HG02943 (cell line): ENCODE results near the gene HOXB5.

ENCODE experiments used
- ATAC-seq: cut with Tn5 transposase; IDR thresholded peaks from one replicate; pipeline ENCODE4 v1.9.1; 2021; ENCODE audit warnings: mild to moderate bottlenecking, low read depth, moderate library complexity; ENCODE audit not compliant: unreplicated experiment

The HOXB5 gene

DNA sequence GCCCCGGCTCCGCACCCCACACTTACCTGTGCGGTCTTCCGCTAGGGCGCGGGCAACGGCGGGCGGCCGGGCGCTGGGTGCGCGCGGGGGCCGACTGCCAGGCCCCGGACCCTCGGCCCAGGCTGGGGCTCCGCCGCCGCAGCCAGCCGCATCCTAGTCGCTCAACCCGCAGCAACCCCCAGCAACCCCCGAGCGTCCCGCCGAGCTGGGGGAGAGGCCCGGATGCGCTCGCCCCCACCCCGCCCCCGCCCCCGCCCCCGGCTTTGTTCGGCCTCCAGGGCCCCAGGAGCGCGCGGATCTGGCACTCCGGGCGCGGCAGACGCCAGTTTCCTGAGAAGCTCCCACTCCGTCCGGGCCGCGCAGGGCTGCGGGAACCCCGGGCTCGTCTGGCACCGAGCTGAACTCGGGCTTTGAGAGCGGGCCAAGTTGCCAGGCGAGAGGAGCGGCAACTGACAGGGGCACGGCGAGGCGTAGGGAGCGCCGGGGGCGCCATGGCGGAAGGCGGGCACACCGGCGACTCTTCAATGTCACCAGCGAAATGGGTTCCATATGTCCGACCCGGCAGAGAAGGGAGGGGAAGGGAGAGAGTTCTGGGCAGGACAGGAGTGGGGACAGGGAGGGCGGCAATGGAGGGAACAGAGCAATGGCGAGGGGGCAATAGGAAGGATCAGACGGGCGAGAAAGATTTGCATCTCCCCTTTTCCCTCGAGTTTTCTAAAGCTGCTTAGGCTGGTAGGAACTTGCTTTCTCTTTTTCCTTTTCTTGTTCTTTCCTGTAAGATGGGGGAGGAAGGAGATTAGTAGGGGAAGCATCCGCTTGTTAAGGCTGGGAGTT, 29.2 kb downstream of the HOXB5 start:
- ATAC-seq = no peak

DNA sequence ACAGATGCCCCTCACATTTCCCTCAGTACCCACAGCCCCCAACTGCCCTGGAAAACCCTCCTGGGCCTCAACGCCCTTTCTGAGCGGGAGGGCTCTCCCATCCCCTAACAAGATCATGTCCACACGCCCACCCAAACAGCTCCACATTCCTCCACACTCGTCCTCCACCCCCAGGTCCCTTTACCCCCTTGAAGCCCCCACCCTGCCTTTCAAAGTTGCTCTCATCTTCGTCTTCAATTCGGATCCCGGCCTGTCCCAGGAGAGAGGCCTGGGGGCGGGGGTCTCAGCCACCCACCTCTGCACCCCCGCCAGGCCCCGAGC, 29.8 kb downstream of the HOXB5 start:
- ATAC-seq = no peak

DNA sequence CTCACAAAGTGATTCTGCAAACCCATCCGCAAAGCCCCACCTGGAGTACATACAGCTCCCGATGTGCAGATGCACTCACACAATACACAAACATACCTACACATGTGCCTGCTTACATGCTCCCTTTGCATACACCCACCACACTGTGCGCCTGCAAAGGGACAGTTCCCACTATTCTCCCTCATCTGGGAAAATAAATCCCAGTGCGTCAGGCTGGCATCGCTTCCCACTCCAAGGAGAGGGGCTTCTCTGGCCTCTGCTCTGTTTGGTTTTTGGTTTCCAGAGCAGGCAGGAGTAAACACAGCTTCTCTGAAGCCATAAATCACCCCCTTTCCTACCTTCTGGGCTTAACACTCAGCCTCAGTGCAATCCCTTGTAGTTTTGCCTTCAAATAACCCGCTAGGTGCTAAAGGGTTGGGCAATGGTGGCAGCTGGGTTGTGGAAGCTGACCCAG, 30.2 kb downstream of the HOXB5 start:
- ATAC-seq = no peak

DNA sequence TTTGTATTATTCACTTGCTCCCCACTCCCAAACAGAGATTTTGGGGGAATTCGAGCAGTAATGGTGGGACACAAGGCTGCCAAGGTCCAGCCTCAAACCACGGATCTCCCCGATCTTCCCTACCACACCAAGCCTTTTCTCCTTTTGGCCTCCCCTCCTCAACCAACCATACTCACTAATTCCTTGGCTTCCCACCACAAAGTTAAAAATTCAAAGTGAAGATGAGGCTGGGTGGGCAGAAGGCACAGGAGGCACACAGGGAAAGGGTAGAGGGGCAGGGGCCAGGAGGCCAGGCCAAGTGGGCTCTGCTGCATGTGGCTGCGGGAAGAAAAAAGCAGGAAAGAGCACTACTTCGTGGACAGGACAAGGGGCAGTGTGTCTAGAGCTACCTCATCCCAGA, 30.6 kb downstream of the HOXB5 start:
- ATAC-seq = no peak

DNA sequence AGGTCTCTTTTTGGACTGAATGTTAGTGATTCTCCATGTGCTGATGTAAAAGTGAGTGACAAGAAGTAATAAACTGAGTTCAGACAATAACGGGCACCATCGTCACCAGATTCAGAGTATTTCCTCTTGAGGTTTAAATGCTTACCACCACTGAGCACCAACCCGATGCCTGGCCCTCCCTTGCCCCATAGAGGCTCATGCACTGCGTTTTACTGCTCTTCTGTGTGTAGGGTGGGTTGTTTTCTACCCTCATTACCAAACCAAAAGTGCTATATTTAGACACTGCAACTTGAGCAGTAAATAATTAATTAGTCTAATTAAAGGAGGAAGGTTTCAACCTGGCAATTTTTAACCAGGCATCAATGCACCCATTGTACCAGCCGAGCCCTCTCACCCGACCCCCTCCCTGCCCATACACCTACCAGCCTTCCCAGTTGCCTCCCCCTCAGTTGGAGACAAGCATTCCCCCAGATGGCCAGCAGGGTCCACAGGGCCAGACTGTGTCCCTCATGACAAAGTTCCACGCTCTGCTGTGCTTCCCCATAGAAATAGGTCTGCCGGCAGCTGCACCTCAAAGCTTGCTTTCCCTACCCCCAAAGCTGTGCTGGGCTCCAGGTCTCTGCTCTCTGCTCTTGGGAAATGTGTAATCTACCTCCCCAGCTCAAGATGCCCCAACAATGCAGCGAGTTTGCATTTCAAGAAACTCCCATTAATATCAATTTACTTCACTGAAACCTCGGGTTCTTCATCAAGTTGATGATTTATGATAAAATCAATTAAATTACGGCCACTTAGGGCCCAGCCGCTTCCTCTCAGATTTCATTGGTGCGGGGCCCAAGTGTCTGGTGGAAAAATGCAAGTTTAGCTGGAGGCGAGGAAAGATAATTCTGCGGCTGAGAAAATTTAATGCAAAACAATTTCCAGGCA, 31.4 kb downstream of the HOXB5 start:
- ATAC-seq = peak; percentile 77

DNA sequence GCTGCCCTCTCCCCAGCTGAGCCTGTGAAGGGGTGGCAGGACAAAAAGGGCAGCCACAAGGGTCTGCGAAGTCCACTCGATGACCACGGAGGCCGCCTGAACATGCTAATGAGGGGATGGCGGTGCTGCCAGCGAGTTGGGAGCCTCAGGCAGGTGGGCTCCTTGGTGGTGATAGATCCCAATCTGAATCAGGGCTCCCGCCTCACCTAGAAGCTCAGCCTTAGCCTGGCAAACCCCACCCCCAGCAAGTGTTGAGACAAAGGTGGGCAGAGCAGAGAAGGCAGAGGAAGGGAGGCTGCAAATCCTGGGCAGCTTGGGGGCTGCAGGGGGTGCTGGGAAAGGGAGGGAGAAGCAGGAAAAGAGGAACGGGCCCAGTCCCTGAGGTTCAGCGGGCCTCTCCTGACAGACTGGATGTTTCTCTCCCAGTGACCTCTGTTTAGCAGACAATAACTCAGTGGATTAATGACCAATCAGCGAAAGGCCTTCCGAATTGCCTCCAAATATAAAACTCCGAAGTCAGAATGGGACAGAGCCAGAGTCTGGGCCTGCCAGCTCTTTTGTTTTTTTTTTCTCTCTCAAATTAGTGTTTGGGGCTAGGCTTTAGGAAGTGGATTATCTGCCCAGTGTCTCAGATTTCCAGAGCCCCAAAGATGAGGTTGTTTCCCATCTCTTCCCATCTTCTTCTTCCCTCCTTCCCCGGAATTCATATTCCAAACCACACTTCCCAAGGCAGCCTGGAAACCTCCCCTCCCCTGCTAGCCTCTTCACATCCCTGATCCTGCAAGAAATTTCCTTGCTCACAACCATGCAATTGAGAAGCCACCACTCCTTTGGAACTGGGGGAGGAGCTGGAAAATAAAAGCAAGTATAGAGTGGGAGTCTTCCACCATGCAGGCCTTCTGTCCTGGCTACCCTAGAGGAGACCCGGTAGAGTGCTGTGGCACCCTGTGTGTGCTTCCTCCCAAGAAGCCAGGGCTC, 33.5 kb downstream of the HOXB5 start:
- no peak for ATAC-seq

DNA sequence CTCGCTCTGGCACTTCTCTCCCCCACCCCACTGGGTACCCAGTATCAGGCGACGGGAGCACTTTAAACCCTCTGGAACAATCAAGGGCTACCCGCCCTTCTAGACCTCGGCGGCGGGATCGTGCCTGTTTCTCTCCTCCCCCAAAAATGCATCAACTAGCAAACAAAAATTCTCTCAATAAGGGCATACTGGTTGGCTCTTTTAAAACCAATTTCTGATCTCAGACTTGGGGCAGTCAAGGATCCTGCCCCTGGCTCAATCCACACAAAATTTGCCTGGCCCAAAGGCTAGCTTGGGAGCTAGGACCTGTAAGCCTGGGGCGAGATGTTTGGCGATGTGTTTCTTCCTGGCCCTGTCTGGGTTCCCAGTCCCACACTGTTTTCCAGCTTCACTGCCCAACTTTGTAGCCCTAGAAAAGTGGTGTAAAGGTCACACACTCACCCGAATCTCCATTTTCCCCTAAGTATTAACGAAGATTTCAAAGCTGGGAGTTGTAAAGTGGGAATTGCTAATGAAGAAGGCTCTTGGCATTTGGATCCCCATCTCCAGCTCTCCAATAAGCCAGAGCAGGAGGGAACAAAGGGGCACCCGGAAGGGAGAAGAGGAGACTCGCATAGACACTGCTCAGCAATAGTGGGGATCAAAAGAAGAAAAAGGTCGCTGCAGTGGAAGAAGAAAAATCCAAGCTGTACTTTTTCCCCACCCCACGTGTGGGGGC, 34.3 kb downstream of the HOXB5 start:
- no peak for ATAC-seq

DNA sequence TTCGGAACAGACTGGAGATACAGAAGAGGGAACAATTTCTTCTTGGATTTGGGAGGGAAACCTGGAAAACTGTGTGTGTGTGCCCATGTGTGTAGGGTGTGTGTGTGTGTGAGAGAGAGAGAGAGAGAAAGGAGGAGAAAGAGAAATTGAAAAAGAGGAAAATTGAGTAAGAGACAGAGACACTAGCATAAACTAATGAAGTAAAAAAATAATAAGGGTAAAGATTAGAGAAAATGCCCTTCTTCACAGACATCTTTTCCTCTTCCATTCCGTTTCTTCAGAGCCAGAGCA, 34.8 kb downstream of the HOXB5 start:
- no peak for ATAC-seq

DNA sequence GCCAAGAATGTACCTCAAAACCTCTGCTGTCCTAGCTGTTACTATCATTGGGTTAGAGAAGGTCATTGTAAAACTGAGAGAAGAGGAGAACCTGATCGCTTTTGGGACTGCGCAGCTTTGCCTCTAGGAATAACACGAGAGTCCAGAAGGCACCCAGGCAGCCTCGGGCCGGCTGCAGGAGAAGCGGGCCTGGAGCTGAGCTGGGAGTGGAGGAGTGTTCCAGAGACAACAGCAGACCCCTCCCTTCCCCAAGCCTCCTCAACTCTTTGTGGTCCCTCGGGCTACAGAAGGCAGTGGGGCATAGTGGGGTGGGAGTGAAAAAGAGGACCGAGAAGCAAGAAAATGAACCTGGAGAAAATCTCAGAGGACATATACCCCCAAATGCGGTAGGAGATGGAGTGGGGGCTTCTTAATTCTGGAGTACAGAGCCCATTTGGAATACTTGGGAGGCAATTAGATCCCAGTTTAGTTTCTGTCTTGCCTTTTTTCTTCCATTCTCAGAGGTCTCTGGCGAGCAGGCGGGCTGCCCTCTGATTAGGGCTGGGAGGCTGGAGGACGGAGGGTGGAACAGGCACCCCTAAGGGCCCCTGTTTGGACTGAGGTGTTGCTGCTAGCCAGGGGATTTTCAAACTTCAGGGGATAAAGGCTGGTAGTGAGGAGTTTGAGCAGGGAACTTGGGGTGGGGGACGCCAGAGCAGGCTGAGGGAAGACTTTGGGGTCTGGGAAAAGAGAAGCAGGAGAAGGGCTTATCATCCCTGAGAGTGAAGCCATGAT, 35.3 kb downstream of the HOXB5 start:
- ATAC-seq = no peak

DNA sequence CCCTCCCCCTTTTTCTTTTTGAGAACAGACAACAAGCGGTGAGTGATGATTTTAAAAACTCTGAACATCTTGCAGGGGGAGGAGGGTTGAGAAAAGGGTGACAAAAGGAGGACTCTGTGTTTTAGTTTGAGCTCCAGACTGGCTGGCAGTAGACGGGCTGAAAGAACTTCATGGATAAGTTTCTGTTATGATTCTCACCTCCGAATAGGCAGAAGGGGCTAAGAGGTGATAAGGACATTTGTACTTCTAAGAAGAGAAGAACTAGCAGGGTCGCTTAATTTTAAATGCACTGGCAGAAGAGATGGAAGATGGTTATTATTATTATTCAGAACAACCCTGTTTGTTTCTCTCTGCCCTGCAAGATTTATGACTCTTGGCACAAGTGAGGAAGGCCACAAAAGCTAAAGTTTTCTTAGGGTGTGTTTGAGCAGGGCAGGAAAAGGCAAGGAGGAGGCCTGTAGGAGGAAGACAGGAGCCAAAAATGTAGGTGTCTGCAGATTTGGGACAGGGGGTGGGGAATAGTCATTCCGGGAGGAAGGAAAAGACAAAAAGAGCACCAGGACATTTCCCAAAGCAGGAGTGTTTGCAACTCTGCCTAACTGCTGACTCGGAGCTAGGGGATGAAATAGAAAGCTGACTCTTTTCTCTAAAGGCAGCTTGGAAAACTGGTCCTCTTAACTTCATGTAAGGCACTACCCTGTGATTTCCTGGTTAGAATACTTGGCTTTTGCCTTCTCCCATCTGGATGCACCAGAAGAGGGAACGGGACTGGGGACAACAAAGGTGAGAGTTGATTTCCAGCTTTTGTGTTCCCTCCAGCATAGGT, 36.8 kb downstream of the HOXB5 start:
- no peak for ATAC-seq

DNA sequence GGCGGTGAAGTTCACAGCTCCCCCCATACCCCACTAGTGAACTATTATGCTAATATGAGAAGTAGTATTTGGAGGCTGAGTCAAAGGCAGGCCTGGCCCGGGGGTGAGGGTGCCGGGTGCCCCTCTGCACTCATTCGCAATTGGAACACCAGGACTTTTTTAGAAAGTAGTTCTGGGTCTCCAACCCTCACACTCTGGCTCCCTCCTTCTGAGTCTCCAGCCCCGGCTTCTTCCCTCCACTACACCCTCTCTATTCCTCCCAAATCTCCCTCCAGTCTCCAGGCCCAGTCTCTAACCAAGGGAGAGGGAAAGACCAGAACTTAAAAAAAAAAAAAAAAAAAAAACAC, 37.4 kb downstream of the HOXB5 start:
- ATAC-seq = no peak

DNA sequence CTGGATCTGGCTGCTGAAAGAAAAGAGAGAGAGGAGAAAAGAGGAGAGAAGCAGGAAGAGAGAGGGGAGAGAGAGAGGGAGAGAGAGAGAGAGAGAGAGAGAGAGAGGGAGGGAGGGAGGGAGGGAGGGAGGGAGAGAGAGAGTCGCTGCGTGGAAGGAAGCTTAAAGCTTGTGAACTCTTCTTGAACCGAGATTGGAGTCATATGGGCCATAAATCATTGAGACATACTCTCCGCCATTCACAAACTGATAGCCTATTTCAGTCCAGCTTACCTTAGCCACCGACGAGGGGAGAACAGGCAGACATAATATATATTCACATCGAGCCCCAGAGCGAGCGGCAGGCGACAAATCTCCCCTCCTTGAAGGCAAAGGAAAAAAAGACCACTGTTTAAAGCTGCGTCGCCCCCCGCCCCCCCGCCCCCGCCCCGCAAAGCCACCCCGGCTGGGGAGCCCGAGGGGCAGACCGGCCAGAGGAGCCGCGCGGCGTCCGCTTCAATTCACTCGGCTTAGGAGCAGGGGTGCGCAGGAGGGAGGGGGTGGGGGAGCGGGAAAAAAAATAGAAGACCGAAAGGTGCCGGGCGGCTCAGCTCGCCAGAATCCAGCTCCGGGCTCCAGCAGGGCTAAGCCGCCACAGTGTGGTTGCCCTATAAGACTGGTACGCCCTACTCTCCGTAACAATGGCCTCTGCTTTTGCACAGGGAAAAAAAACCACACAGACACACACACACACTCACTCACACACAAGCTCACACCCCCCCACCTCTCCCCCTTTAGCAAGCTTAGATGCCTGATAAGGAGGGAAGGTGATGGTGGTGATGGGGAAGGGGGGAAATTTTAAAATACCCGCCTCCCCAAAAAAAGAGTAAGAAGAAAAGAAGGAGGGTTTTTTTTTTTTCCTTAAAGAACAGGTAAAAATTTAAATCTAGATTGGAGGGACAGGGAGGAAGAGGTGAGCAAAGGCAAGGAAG, 38.0 kb downstream of the HOXB5 start:
- ATAC-seq = no peak

DNA sequence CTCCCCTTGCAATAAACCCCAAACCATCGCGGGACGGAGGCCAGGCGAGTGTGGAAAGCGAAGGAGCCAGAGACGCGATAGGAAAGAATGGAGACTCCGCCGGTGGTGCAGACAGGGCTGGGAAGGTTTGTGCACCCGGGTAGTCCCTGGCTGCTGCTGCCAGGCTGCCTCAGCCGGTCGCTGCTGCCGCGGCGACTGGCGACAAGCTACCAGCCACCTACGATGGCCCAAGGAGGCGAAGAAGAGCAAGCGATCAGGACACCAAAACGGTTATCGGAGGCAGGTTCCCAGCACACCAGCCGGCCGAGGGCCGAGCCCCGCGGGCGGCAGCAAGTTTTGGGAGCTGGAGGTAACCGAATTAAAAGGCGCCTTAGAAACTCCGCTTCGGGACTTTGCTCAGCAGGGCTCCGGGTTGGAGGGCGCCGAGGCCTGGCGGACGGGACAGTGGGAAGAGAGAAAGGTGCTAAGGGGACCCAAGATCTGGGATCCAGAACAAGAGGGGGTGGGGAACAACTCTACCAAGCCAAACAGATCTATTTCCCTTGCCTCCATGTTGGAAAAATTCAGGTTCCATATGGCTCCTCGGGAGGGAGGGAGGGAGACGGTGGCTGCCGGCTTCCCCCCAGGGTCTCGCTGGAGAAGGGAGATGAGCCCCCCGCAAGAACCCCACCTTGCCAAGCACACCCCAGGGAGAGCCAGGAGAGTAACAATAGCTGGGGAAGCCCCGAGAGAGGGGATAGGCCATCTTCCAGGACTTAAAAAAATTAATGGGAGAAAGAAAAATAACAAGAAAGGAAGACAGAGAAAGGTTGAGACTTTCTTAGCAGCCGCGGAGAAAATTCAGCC, 38.9 kb downstream of the HOXB5 start:
- no peak for ATAC-seq

DNA sequence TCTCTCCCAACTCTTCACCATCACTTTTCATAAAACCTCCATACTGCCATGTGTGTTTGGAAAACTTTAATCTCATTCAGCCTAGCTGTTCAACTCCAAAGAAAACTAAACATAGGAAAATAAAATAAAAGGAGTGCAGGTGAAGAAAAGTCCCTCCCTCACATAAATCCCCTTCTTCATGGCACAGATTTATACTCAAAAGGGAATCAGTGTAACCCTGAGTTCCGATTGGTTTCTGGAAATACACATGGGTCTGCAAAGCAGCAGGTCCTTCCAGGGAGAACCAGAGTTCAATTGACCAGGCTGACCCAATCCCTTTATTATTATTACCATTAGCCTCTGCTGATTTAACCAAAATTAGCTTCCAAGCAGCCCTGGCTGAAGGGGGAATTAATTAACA, 39.8 kb downstream of the HOXB5 start:
- no peak for ATAC-seq

DNA sequence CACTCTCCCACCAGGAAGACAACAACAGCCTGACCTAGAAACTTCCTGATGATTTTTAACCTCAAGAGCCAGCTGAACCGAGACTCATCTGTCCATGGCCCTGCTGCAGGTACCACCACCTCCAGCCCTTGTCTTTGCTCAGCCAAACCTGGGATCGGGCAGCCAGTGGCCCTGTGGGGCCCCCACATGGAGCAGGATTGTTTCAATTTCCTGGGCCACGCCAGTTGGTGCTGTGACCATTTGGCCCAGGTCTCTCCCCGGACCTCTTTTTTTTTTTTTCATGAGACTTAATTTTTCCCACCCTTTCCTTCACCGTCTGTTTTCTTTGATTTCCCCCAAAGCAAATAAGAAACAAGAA, 40.4 kb downstream of the HOXB5 start:
- ATAC-seq = no peak

DNA sequence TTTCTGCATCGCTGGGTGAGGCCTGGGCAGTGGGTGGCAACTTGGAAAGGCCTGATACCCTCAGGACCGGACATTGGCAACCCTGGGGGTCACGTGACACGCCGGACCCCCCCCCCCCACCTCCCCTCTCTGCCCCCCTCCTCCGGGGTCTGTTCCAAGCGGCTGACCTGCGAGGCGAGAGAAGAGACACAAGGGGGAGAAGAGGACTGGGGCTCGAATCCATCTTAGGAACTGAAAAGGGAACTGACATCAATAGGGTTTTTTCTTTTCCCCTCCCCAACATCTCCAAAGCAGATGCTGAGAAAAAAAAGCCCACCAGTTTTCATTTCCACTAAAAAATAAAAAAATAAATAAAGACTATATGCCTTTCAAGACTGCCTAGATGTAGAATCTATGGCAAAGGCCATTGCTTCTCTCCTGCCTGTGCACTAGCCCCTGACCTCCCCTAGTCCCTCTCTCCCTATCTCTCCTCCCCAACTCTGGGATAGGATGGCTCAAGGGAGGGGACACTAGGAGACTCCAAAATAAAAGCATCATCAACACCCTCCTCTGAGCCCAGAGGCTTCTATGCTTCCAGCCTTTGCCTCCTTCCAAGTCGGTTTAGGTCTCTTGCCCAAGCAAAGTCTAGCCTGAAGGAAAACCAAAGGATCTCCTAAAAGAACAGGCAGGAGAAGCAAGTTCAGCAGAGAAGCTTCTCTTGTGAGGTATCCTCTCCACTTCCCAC, 41.0 kb downstream of the HOXB5 start:
- ATAC-seq = no peak
